NCI-H2029 treated with DMSO at 0.1 percent for 48 hours (cell line): ENCODE measurements around the gene GPATCH1.

Source experiments
- DNase-seq: peaks from one replicate; lab custom pipeline; 2025; lab: John Stamatoyannopoulos, UW

The GPATCH1 gene

GRCh38 chr19:33064458-33064791 lies 16.6 kb upstream of the GPATCH1 start:
- DNase-seq = no peak

- DNase-seq = no peak
Observed at GRCh38 chr19:33064792-33065550, 16.0 kb upstream of the GPATCH1 start, which contains the start of gene RHPN2. Gene RHPN2 (minus strand): TSS chr19:33064888. CDS start chr19:33064852, 36 bp downstream.

- DNase-seq = no peak
Observed at GRCh38 chr19:33066543-33066942, 14.4 kb upstream of the GPATCH1 start.

- no peak for DNase-seq
Observed at GRCh38 chr19:33067121-33067520, 13.9 kb upstream of the GPATCH1 start.

GRCh38 chr19:33071887-33072286 lies 9.1 kb upstream of the GPATCH1 start:
- DNase-seq = no peak

GRCh38 chr19:33075519-33075918 lies 5.5 kb upstream of the GPATCH1 start:
- DNase-seq = no peak

GRCh38 chr19:33085570-33086128 lies 4.7 kb downstream of the GPATCH1 start:
- DNase-seq = no peak

- DNase-seq = no peak
Observed at GRCh38 chr19:33086955-33087354, 6.0 kb downstream of the GPATCH1 start.

- no peak for DNase-seq
Observed at GRCh38 chr19:33089010-33089409, 8.0 kb downstream of the GPATCH1 start.

- DNase-seq = no peak
Observed at GRCh38 chr19:33090179-33090578, 9.2 kb downstream of the GPATCH1 start.

- no peak for DNase-seq
Observed at GRCh38 chr19:33093420-33094210, 12.6 kb downstream of the GPATCH1 start.

- DNase-seq = no peak
Observed at GRCh38 chr19:33094436-33095067, 13.6 kb downstream of the GPATCH1 start.

- no peak for DNase-seq
Observed at GRCh38 chr19:33096005-33096404, 15.0 kb downstream of the GPATCH1 start.

GRCh38 chr19:33098055-33098534 lies 17.1 kb downstream of the GPATCH1 start:
- no peak for DNase-seq

GRCh38 chr19:33100894-33101644 lies 20.1 kb downstream of the GPATCH1 start:
- DNase-seq = no peak

GRCh38 chr19:33102893-33103292 lies 21.9 kb downstream of the GPATCH1 start:
- DNase-seq = no peak

GRCh38 chr19:33108161-33108560 lies 27.2 kb downstream of the GPATCH1 start:
- no peak for DNase-seq

GRCh38 chr19:33110137-33110910 lies 29.3 kb downstream of the GPATCH1 start:
- DNase-seq = no peak

- no peak for DNase-seq
Observed at GRCh38 chr19:33111587-33111986, 30.6 kb downstream of the GPATCH1 start.

- no peak for DNase-seq
Observed at GRCh38 chr19:33114312-33114711, 33.3 kb downstream of the GPATCH1 start.

GRCh38 chr19:33117501-33117900 lies 36.5 kb downstream of the GPATCH1 start:
- DNase-seq = no peak
